Activated effector memory CD4-positive, alpha-beta T cell treated with Interleukin-2 at 50 U/mL for 16 hours (primary cell): ENCODE results near the gene ISY1.
"Not testable (repeated sequence)": the region's sequence is repeated elsewhere in the genome, so short reads cannot be mapped to it uniquely, and the experiment has no call there.

Source experiments
- DNase-seq: peaks from one replicate; pipeline ENCODE4 v3.0.0-alpha.2; 2020

ISY1 gene

DNA sequence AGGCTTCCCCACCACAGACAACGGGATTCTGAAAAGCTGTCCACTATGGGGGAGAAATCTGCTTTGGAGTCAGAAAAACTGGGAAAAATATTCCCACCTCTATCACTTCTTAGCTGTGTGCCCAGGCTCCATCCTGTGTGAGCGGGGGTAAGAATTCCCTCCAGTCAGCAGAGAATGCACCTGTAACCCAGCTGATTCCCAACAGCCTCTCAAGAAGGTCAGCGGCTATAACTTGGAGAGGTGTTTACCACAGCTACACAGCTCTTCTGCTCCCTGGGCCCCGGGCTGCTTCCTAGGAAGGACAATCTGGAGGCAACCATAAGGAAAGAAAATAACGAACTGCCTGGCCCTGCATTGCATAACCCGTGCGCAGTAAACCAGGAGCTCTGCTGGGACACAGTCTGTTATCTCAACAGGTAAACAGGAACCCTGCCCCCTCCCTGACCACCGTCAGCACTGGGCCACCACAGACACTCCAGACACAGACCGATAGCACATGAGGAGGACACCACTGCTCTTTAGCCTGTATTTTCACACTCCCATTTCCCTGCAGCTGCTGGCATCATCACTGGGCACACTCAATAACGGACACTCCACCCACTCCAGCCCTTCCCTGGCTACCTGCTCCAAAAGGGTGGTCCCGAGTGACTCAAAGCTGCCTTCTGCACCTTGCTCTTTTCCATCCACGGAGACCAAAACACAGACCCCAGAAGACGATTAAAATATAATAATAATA lies 41.3 kb downstream of the ISY1 start:
- DNase-seq, result no peak

DNA sequence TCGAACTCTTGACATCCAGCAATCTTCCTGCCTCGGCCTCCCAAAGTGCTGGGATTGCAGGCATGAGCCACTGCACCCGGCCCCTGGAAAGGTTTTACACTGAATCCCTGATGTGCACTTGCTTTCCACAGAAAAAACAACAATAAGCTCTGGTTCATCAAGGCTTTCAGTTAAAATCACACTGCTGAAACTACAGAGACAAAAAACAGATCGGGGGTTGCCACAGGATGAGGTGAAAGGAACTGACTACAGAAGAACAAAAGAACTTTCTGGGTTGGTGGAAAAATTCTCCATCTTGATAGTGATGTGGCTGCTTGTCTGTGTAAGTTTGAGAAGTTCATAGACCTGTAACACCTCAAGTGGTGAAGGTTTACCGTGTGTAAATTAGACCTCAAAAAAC lies 42.1 kb downstream of the ISY1 start:
- peak; percentile 18 for DNase-seq

DNA sequence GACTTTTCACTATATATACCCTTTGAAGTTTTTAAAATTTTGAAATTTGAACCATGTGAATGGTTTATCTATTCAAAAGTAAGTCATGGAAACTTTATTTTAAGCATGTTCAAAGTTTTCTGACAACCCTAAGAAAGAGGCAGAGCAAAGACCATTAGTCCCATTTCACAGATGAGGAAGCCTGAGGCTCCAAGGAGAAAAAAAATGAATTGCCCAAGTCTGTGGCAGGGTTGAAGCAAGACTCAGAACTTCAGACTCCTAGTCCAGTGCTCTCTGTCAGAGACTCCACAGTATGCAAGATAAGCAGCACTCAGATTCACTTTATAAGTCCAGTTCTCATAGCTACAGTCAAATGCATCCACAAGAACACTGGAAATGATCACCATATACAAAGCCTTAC lies 43.7 kb downstream of the ISY1 start:
- DNase-seq, result no peak

DNA sequence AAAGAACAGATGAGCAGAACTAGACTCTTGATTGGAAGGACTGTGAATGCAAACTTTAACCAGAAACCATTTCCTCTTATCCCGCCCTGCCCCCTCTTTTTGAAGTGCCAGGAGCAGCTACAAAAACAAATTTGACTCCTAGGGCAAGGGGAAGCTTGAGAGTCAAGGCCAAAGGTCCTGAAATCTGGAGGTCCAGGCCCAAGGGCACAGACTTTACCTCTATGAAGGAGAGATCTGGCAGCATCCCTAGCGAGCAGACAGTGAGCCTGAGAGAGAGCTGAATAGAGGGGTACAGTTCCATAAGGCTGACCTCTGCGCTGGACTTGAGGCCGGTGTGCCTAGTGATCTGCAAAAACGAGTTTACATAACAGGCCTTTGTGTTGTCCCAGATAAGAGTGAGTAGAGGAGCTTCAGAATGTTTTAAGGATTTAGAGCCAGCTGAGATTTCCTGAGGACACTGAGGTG lies 44.3 kb downstream of the ISY1 start:
- no peak for DNase-seq

- DNase-seq, result no peak
These were observed 46.4 kb downstream of the ISY1 start for GRCh38 chr3:129114455-129114854.

GRCh38 chr3:129112308-129113052 lies 48.4 kb downstream of the ISY1 start:
- no peak for DNase-seq

GRCh38 chr3:129111076-129111780 lies 49.6 kb downstream of the ISY1 start:
- not testable (repeated sequence) for DNase-seq

GRCh38 chr3:129107793-129108192 lies 53.1 kb downstream of the ISY1 start:
- DNase-seq, result no peak

DNA sequence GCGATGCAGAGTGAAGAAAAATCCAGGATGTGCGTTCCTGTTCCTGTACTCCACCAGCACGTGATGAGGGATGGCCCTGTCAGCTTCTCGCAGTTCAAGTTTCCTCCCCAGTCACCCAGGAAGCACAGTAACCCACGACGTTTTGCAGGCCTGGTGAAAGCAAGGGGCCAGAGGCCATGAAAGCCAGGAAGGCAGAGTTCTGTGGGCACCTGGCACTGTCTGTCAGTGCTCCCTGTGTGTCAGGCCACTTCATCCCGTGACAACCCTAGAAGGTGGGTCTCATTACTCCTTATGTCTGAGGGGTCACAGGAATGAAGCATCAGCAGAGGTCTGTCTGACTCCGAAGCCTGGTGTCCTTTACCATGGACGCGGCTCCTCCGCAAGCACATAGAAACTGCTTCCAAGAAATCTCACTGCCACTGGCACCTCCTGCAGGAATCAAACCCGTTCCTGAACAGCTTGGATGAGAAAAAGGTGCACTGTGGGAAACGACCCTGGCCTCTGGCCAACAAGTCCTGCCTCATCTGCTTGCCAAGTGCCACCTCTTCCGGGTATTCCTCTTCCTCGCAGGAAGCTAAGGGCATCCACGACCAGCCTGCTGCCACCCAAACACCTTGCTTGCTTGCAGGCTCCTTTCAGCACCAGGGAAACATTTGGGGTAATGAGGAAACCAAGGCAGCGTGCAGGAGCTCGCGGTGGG lies 53.8 kb downstream of the ISY1 start:
- no peak for DNase-seq

DNA sequence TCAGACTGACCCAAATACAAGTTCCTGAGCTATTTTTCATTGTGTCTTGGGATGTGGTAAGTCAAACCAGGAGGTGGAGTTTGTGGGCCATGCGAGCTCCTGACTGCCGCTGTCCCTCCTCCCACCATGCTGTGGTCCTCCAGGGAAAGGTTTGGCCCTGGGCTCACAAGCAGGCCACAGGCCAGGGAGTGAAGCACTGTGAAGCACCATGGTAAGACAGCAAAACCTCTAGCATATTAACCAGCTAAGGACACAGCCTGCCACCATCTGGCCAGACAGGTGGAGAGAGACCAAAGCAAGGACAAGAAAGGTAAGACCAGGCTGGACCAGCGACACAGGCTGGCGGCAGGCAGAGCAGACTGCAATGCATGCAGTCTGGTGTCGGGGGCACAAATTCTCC lies 54.5 kb downstream of the ISY1 start:
- no peak for DNase-seq

DNA sequence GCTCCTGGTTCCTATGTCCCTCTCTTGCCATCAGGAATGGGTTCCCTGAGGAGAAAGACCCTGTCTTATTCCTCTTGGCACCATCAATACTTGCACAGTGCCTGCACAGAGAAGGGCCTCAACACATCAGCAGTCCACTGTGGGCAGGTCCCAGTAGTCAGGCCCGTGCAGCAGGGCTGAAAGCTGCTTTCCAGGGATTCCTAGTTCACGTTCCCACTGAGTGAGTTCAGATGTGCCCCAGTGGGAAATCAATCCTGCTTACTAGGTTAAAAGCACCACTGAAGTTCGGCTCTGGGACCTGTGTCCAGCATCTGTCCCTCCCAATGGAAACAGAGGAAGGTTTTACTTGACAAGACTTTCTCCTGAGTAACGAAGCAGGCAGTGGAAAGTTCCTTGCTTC lies 55.0 kb downstream of the ISY1 start:
- DNase-seq, result no peak

DNA sequence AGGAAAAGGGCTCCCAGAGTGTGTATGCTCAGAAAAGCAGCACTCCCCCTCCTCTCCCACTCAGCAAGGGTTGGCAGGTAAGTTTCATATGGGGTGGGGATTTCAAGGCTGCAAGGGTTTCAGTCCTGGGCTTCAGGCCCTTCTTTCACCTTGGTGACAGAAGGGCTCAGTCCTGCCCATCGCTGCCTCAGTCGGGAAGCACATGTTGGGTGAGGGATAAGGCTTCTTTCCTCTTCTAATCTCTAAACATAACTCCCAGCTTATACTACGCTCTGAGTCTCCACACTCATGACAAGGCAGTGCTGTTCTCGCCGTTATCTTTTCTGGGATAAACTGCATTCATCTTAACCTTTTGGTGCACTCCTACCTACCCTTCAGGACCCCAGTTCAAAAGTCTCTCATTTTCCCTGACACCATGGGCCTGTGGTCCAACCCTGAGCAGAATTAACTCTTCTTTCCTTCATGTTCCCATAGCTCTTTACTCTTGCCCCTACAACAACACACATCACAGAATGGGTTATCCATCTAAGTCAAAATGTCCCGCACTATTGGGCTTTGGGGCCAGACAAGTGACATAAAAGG lies 56.3 kb downstream of the ISY1 start:
- DNase-seq, result no peak

- DNase-seq, result no peak
These were observed 56.8 kb downstream of the ISY1 start for GRCh38 chr3:129104051-129104450.

DNA sequence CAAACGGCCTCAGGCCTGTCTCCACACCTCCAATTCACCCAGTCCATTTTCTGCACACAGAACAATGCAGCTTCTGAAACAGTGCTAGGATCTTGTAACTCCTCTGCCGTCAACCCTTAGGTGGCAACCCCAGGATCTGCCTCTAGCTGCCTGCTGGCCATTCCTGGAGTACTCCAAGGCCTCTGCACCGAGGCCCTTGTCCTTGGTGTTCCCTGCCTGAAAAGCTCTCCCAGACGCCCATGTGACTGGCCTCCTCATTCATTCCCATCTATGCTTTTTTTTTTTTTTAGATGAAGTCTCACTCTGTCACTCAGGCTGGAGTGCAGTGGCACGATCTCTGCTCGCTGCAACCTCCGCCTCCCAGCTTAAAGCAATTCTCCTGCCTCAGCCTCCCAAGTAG lies 57.6 kb downstream of the ISY1 start:
- DNase-seq, result no peak

DNA sequence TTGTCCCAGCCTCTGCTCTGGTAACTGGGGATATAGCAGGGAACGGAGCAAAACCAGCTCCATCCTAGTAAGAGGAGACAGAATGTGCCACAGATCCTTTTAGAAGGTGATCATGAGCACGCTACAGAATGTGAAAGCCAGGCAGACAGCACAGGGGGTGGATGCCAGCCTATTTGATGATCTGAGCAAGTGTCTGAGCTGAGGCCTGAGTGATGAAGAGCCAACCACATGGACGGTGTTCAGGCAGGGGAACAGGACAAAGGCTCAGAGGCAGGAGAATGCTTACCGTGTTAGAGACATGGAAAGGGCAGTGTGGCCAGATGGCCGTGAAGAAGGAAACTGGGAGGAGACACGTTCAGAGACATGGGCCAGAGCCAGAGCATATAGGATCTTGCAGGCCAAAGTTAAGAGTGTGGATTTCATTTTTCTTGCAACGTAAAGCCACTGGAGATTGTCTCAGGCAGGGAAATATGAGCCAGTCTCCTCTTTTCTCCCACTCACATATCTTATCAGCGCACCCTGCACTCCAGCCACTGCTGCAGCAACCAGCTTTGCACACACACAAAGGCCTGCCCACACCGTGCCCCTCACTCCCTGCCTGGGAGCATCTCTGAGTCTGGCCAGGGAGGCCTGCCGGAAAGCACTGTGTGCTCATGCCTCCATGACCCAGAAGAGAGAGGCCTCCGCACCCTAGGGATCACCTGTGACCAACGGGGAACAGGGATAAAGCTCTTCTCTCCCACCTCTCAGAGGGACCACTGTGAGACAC lies 59.3 kb downstream of the ISY1 start:
- DNase-seq, result no peak

- DNase-seq, result no peak
These were observed 60.6 kb downstream of the ISY1 start for GRCh38 chr3:129100274-129100673.

GRCh38 chr3:129095285-129095684 lies 65.6 kb downstream of the ISY1 start:
- no peak for DNase-seq

DNA sequence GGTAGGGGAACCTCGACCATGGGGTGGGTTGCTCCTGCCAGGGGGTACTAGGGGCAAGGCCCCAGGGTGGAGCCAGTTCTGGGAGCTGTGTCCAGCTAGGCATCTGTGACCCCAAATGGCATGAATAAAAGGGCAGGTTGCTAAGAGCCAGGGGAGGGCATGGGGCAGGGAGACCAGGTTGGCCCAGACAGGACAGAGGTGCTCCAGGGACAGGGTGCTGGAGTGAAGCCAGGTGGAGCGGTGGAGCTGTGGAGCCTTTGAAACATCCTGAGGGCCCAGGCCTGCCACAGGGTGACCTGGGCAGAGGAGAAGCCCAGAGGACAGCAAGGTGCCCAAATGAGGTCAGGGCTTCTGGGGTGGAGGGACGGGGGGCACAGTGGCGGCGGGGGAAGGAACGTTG lies 72.6 kb downstream of the ISY1 start:
- not testable (repeated sequence) for DNase-seq

DNA sequence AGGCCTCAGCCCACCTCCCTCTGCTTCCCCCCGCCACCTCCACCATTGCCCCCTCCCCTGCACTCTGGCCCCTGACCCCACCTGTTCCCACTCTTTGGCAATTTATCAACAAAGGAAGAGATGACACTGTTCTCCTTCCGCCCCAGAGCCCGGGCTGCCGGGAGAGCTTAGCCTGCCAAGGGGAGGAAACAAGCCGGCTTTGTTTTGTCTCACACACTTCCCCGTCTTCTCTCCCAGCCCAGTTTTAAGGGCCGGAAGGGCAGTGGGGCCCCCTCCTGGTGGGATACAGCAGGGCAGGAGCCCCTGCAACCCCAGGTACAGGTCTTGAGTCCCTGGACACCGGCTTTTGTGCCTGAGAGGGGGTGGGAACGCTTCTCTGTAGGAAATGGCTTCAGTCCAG lies 73.0 kb downstream of the ISY1 start:
- DNase-seq, result not testable (repeated sequence)

DNA sequence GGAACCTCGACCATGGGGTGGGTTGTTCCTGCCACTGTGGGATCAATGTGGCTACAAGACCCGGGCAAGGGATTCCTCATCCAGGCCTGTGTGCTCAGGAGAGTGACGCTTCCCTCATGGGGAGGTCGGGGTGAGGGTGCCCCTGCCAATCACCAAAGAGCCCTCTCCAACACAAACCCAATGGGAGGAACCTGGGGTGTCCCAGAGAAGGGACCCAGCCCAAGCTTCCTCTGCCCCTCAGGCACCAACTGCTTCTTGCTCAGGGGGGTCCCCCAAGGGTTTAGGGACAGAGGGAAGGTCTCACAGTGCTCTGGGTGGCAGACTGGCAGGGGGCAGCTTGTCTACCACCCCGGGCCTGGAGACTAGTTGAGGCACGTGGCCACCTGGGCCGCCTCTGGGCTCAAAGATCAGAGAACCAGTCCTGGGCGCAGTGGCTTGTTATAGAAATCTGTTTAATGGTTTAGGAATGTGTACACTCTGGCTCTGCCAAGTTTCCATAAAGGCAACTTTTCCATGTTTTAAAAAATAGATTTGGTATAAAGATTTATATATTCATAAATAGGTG lies 73.6 kb downstream of the ISY1 start:
- DNase-seq, result no peak

DNA sequence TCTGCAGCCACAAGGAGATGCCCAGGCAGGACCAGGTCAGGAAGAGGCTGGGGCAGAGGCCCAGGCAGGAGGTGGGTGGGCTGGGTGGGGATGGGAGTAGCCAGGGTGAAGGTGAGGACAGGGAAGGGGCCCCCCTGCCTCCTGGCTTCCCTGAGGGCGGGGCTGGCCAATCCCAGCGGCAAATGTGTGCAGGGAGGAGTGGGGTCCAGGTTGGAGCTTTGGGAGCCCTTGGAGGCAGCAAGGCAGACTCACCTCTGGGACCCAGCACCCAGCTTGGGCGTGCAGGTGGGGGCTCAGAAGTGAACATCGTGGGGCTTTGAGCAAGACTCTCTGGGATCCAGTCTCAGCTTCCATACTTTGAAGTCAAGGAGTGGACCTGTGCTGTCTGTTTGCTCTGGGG lies 75.0 kb downstream of the ISY1 start:
- no peak for DNase-seq
